IPS-NIHi7 (cell line): Measurements from ENCODE around the gene CRTC1.
A peak's percentile ranks its signal among the peaks of the same experiment; 100 is the strongest.
"Not testable (repeated sequence)": the region's sequence is repeated elsewhere in the genome, so short reads cannot be mapped to it uniquely, and the experiment has no call there.

Experiments used
- DNase-seq: peaks from one replicate; pipeline ENCODE4 v3.0.0; 2012; ENCODE audit warnings: mixed read lengths; ENCODE audit errors: extremely low spot score

The CRTC1 gene

GRCh38 chr19:18730885-18731513 is 47.5 kb downstream of the CRTC1 start:
- no peak for DNase-seq

DNA sequence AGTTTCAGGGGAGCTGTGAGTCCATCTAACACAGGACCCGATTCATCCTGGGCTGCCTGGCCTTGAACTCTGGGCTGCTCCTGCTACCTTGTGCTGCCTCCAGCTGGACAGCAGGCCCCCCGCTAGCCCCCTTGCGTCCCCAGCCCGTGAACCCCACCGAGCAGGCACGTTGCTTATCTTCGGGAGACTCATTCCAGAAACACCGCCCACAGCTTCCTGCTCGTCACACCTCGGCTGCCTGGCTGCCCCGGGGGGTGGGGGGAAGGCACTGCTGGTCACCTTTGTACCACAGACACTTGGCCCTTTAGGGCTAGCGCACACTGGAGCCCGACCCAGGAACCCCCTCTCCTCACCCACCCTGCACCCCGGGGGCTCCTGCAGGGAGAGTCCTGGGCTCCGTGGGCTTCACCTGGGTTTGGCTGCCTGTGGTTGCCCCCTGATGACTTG is 48.1 kb downstream of the CRTC1 start:
- DNase-seq: peak; percentile 65

GRCh38 chr19:18733196-18733647 is 49.7 kb downstream of the CRTC1 start:
- no peak for DNase-seq

DNA sequence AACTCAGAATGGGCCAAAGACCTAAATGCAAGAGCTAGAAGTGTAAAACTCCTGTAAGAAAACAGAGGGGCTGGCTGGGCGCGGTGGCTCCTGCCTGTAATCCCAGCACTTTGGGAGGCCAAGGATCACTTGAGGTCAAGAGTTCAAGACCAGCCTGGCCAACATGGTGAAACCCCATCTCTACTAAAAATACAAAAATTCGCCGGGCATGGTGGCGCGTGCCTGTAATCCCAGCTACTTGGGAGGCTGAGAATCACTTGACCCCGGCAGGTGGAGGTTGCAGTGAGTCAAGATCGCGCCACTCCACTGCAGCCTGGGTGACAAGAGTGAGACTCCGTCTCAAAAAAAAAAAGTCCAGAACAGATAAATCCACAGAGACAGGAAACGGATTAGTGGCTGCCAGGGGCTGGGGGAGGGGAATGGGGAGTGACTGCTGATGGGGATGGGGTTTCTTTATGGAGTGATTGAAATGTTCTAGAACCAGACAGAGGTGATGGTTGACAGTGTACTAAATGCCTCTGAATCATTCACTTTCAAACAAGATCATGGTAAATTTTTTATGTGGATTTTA is 50.4 kb downstream of the CRTC1 start:
- DNase-seq: not testable (repeated sequence)

- DNase-seq: no peak
Measured at GRCh38 chr19:18735324-18735723, 51.8 kb downstream of the CRTC1 start.

DNA sequence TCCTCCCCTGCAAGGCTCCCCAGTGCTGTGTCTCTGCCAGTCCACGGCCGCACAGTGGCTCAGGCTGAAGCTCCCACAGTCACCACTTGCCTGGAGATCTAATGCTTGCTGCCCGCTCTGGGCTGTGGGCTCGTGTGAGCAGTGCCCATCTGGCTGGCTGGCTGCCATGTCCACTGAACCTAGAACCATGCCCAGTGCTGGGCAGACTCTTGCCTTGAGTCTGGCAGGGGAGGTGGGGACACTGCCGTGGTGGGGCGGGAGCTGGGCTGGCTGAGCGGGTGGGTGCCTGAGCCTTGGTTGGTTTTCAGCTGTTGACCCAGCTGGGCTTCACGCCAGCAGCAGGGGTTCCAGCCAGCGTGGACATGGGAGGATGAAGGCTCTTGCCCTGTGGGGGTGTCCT is 52.3 kb downstream of the CRTC1 start:
- DNase-seq: no peak

GRCh38 chr19:18736415-18737336 is 53.2 kb downstream of the CRTC1 start:
- no peak for DNase-seq

GRCh38 chr19:18737337-18737953 is 54.0 kb downstream of the CRTC1 start:
- DNase-seq: no peak

DNA sequence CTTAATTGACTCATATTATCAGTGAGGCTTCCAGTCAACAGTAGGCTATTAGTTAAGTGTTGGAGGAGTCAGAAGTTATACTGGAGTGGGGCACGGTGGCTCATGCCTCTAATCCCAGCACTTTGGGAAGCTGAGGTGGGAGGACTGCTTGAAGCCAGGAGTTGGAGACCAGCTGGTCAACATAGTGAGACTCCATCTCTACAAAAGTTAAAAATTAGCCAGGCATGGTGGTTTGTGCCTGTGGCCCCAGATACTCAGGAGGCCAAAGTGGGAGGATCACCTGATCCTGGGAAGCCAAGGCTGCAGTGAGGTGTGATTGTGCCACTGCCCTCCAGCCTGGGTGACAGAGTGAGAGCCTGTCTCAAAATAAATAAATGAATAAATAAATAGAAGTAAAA is 54.5 kb downstream of the CRTC1 start:
- DNase-seq: no peak

- no peak for DNase-seq
Measured at GRCh38 chr19:18738961-18739690, 55.6 kb downstream of the CRTC1 start.

DNA sequence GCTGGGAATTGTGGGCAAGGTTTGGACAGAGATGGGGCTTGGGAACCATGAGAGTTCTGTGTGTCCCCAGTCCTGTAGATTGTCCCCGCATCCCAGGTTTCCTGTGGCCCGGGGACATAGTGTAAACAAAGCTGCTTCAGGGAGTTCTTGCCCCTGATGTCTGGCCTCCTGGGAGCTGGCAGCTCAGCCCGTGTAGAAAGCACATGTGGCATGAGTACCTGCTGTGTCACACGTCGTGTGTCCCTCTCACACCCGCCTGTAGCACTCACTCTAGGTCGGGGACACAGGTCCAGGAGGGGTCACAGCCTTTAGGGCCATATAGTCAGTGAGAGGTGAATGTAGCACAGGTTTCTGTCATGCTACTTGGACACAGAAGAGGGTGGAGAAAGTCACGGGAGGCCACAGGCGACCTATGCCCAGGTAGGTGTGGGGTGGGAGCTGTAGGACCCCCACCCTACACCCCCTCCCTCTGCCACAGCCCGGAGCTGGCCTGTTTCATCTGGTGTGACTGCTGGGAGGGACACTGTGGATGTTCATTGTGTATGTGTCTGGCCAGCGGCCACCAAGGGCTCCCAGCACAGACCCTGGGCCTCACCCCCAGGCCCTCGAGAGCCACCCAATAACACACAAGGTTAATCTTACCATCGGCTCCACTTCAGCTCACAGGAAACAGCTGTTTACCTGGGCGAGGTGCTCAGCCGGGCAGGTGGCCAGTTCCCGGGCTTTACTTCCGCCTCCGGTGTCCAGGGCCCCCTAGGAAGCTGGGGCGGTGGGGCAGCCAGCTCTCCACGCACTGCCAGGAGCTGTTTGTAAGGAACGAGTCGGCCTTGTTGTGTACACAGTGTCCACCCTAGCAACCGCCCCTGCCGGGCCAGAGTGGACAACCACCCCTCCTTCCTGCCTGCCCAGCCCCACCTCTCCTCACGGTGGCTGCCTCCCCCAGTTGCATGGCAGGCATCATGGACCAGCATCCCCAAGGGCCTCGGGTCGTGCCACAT is 57.9 kb downstream of the CRTC1 start:
- DNase-seq: no peak

GRCh38 chr19:18742324-18742723 is 58.8 kb downstream of the CRTC1 start:
- no peak for DNase-seq

GRCh38 chr19:18742838-18743783 is 59.6 kb downstream of the CRTC1 start:
- DNase-seq: no peak

- no peak for DNase-seq
Measured at GRCh38 chr19:18743784-18744418, 60.4 kb downstream of the CRTC1 start.

- no peak for DNase-seq
Measured at GRCh38 chr19:18745012-18745735, 61.7 kb downstream of the CRTC1 start.

- no peak for DNase-seq
Measured at GRCh38 chr19:18745931-18746330, 62.5 kb downstream of the CRTC1 start.

- peak; percentile 71 for DNase-seq
Measured at GRCh38 chr19:18746401-18747325, 63.2 kb downstream of the CRTC1 start.
